ENCODE data around the gene RTN3.
"Not testable (repeated sequence)": the region's sequence is repeated elsewhere in the genome, so short reads cannot be mapped to it uniquely, and the experiment has no call there.

RTN3 gene

DNA sequence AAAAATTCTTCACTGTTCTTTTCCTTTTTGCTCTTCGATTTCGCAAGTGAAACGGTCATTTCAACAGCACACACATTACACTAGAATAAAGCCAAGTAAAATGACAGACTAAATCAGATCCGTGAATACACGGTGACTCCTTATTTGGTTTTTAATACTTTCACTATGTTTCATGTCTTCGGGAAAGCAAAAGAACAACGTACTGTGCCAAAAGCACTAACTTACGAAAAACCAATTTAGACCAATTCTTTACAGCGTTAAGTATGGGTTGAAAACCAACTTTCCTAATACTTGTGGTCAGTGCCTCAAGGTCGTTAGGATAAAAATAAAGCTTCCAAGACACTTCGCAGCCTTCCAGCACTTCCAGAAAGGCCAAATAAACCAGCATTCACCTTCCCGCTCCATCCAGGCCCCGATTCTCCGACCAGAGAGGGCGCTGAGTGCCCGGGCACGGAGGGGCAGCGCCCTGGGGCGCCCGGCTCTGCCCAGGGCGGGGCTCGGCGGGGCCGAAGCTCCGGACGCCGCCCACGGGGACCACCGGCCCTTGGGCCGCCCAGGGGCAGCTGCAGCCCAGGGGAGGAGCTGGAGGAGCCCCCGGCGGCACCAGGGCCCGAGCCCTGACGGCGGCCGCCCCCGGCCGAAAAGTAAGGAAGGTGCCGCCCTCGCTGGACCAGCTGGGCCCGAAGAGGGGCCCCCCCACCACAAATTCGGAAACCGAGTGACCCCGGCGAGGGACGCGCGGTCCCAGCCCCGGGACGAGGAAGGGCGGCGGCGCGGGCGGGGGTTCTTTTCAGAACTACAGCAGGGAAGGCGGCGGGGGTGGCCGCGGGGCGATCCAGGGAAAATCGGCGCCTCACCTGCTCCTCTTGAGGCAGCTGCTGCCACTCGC is 10.6 kb upstream of the RTN3 start:
- no peak for DNase-seq (ENCODE audit: low spot score in 2 of 2)
- Mint-ChIP-seq H3K27me3 (no peaks in the 10 kb centered on the region), H3K9me3 (no peaks in the 10 kb centered on the region), H3K4me3 (peak overlapping the region; percentile 85), H3K4me1 (peaks cover 24% of the 10 kb centered on the region), H3K27ac (ENCODE audit: low read depth) (peak overlapping the region; percentile 71), H3K36me3 (ENCODE audit: insufficient read depth) (no peaks in the 10 kb centered on the region)
- ATAC-seq (replicated peaks; ENCODE audit: extremely low read depth, poor library complexity, severe bottlenecking) = peak; percentile 17

DNA sequence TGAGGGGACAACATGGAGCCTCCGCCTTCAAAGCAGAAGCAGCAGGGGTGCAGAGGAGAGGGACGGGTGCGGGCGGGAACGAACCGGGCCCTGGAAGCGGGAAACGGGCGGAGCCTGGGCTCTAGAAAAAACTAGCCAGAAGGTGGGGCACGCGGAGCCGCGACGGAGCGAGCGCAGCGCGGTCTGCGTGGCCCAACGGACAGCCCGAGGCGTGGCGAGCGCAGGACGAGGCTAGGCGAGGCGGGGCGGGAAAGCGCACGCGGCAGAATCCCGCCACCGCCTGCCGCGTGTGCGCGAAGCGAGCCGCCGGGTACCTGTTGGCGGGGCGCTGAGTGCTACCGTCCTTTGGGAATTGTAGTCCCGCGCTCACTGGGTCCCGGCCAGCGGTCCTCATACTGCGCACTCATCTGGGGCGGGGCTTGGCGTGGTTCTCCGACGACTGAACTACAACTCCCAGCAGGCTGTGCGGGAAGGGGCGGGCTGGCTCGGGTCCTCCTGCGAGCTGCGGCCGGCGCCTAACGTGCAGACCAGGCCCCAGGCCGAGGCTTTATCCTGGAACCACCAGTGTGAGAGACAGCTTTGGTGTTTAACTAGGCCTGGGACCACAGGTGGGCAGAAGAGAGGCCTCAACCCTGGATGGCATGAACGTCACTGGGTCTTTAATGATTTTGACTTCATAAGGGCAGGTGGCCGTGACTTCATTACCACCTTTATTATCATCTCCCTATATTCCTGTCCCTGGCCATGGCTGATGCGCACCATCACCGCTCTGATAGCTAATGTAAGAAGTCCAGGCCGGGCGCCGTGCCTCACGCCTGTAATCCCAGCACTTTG is 9.8 kb upstream of the RTN3 start, which contains the start of gene ATL3:
TSS of gene ATL3 (minus strand) at position 55 of the 834 bp plus-strand sequence. CDS start at position 14, 41 bp downstream.
- peaks cover 24% of the 10 kb centered on the region for H3K4me1 Mint-ChIP-seq
- ATAC-seq (replicated peaks; ENCODE audit: extremely low read depth, poor library complexity, severe bottlenecking) (peak; percentile 95), DNase-seq (ENCODE audit: low spot score in 2 of 2) (peak; percentile 86 to 92)
- no peaks in the 10 kb centered on the region for H3K27me3 Mint-ChIP-seq
- no peaks in the 10 kb centered on the region for H3K9me3 Mint-ChIP-seq
- H3K36me3 Mint-ChIP-seq (ENCODE audit: insufficient read depth) = no peaks in the 10 kb centered on the region
- H3K4me3 Mint-ChIP-seq = peak within 1 kb of the TSS; percentile 85
- H3K27ac Mint-ChIP-seq (ENCODE audit: low read depth) = peak within 1 kb of the TSS; percentile 71

DNA sequence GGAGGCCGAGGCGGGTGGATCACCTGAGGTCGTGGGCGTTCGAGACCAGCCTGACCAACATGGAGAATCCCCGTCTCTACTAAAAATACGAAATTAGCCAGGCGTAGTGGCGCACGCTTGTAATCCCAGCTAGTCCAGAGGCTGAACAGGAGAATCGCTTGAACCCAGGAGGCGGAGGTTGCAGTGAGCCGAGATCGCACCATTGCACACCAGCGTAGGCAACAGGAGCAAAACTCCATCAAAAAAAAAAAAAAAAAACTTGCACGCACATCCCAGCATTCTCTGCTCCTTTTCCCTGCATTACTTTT is 9.2 kb upstream of the RTN3 start:
- H3K27ac Mint-ChIP-seq (ENCODE audit: low read depth) = no peak overlapping the region

GRCh38 chr11:63672936-63673539 is 8.3 kb upstream of the RTN3 start:
- ATAC-seq (replicated peaks; ENCODE audit: extremely low read depth, poor library complexity, severe bottlenecking) (no peak), DNase-seq (ENCODE audit: low spot score in 2 of 2) (no peak)
- no peaks in the 10 kb centered on the region for H3K27me3 Mint-ChIP-seq
- H3K4me1 Mint-ChIP-seq = peaks cover 18% of the 10 kb centered on the region
- no peaks in the 10 kb centered on the region for H3K36me3 Mint-ChIP-seq (ENCODE audit: insufficient read depth)
- H3K4me3 Mint-ChIP-seq = peak overlapping the region; percentile 31
- no peak overlapping the region for H3K27ac Mint-ChIP-seq (ENCODE audit: low read depth)
- no peaks in the 10 kb centered on the region for H3K9me3 Mint-ChIP-seq

More for the DNA sequence above, 9.2 kb upstream of the RTN3 start:
- Mint-ChIP-seq H3K27me3 (no peaks in the 10 kb centered on the region), H3K4me1 (peaks cover 24% of the 10 kb centered on the region), H3K36me3 (ENCODE audit: insufficient read depth) (no peaks in the 10 kb centered on the region), H3K9me3 (no peaks in the 10 kb centered on the region), H3K4me3 (peak overlapping the region; percentile 85)
- ATAC-seq (replicated peaks; ENCODE audit: extremely low read depth, poor library complexity, severe bottlenecking) (no peak), DNase-seq (ENCODE audit: low spot score in 2 of 2) (no peak)

DNA sequence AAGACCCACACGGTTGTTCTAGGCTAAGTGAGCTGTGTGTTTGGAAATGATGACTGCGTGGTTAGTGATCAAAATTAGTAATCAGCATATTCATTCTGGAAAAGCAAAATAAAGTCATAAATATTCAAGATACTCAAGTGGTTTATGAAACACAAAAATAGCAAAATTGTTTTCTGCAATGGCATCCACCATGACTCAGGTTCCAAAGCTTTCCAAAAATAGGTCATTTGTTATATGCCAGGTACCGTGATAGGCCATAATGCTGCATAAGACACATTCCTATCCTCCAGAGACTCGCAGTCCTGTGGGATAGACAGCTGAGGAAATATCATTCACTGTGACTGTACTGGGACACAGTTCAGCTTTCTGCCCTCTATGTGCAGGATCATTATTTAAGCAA is 7.7 kb upstream of the RTN3 start:
- no peaks in the 10 kb centered on the region for H3K36me3 Mint-ChIP-seq (ENCODE audit: insufficient read depth)
- H3K4me3 Mint-ChIP-seq = no peak overlapping the region
- ATAC-seq (replicated peaks; ENCODE audit: extremely low read depth, poor library complexity, severe bottlenecking) (no peak), DNase-seq (ENCODE audit: low spot score in 2 of 2) (no peak)
- peaks cover 14% of the 10 kb centered on the region for H3K4me1 Mint-ChIP-seq
- no peaks in the 10 kb centered on the region for H3K9me3 Mint-ChIP-seq
- no peak overlapping the region for H3K27ac Mint-ChIP-seq (ENCODE audit: low read depth)
- H3K27me3 Mint-ChIP-seq = no peaks in the 10 kb centered on the region

GRCh38 chr11:63680834-63681320 is 423 bp upstream of the RTN3 start:
- Mint-ChIP-seq H3K4me3 (peak overlapping the region; percentile 86), H3K36me3 (ENCODE audit: insufficient read depth) (peaks cover 9% of the 10 kb centered on the region), H3K9me3 (no peaks in the 10 kb centered on the region), H3K4me1 (peaks cover 23% of the 10 kb centered on the region), H3K27ac (ENCODE audit: low read depth) (peak overlapping the region; percentile 75), H3K27me3 (no peaks in the 10 kb centered on the region)
- DNase-seq (ENCODE audit: low spot score in 2 of 2) (no peak), ATAC-seq (replicated peaks; ENCODE audit: extremely low read depth, poor library complexity, severe bottlenecking) (no peak)

DNA sequence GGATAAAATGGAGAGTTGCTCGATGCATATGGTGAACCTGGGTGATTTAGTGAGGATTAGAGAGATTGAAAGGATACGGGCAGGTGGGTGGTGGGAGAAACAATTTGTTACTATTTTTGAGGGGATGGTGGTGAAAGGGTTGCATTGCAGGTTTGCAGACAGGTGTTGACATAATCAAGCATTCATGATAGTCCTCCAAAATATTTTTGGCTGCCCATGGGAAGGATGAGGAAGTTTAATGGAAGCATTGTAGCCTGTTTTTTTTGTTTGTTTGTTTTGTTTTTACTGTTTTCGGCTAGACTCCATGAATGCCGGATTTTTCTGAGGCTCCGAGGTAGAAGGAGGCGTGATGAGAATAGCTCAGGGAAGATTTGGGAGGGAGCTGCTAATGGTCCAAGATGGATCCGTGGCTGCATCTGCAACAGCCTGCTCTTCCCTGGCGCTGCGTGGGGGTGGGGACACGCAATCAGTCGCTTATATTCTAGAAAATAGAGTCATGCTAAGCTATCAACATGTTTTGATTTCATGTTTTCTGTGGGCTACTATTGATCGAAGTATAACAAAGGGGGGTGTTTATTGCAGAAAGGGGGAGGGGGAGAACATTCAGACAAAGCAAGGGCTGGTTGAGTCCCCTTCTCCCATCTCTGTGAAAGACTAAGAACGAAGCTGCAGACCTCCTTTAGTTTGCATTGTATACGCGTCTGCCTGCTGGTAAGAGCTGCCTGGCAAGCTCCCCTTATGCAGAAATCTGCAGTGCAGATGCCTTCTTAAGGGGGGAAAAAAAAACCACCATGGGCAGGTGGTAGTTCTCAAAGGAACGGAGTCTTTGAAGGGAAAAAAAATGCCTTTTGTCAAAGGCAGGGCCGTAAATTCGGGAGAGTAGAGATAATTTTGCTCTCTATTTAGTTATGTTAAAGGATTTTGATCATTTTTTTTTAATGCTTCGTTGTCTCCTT is 1.0 kb downstream of the RTN3 start:
- Mint-ChIP-seq H3K9me3 (no peaks in the 10 kb centered on the region), H3K4me1 (peaks cover 23% of the 10 kb centered on the region), H3K36me3 (ENCODE audit: insufficient read depth) (peaks cover 9% of the 10 kb centered on the region), H3K27ac (ENCODE audit: low read depth) (peak overlapping the region; percentile 75), H3K4me3 (peak overlapping the region; percentile 86), H3K27me3 (no peaks in the 10 kb centered on the region)
- ATAC-seq (replicated peaks; ENCODE audit: extremely low read depth, poor library complexity, severe bottlenecking) (peak; percentile 31), DNase-seq (ENCODE audit: low spot score in 2 of 2) (no peak)

DNA sequence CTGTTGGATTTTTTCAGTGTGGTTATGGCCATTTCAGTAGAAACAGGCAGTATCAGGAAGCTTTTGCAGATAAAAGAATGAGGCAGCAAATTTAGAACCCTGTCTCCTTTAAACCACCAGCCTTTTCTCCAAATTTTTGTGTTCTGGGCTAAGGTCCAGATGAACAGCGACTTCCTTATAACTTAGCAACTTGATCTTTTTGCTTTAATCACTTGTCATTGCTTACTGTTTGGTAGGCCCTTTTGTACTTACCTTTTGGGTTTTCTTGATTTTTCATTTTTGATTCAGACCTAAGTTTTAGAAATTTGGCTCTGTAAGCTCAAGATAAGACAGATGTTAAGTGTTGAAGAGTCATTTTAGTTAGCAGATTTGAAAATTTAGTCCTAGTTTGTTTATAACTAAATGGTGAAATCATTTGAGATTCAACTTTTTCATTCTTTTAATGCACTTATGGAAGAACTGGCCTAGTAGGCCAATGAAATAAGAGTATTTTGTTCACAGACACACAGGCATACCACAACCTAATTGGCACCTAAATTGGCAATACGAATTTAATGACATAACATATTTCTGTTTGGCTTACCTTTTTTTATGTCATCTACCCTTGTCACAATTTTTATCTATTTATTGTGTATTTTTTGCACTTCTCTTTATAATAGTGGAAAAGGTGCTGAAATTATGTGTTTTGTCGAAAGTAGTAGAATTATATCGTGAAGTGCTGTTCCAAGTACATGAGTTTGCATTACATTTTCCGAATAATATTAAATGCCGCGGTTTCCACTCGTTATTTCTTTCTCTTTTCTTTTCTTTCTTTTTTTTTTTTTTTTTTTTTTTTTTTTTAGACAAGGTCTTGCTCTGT is 2.1 kb downstream of the RTN3 start:
- DNase-seq (ENCODE audit: low spot score in 2 of 2) (no peak), ATAC-seq (replicated peaks; ENCODE audit: extremely low read depth, poor library complexity, severe bottlenecking) (no peak)
- H3K4me1 Mint-ChIP-seq = peaks cover 23% of the 10 kb centered on the region
- H3K9me3 Mint-ChIP-seq = no peaks in the 10 kb centered on the region
- no peak overlapping the region for H3K27ac Mint-ChIP-seq (ENCODE audit: low read depth)
- no peaks in the 10 kb centered on the region for H3K27me3 Mint-ChIP-seq
- H3K36me3 Mint-ChIP-seq (ENCODE audit: insufficient read depth) = peaks cover 9% of the 10 kb centered on the region
- H3K4me3 Mint-ChIP-seq = peak overlapping the region; percentile 86

- not testable (repeated sequence) for DNase-seq (ENCODE audit: low spot score in 2 of 2); H3K36me3 Mint-ChIP-seq (ENCODE audit: insufficient read depth); H3K27me3 Mint-ChIP-seq; H3K9me3 Mint-ChIP-seq; H3K4me3 Mint-ChIP-seq; ATAC-seq (replicated peaks; ENCODE audit: extremely low read depth, poor library complexity, severe bottlenecking); H3K27ac Mint-ChIP-seq (ENCODE audit: low read depth)
- peaks cover 23% of the 10 kb centered on the region for H3K4me1 Mint-ChIP-seq
Observed at GRCh38 chr11:63685158-63685721, 3.9 kb downstream of the RTN3 start.

GRCh38 chr11:63686926-63687325 is 5.6 kb downstream of the RTN3 start:
- Mint-ChIP-seq H3K9me3 (no peaks in the 10 kb centered on the region), H3K4me1 (peaks cover 22% of the 10 kb centered on the region), H3K27ac (ENCODE audit: low read depth) (no peak overlapping the region), H3K36me3 (ENCODE audit: insufficient read depth) (peaks cover 3% of the 10 kb centered on the region), H3K4me3 (no peak overlapping the region), H3K27me3 (no peaks in the 10 kb centered on the region)
- DNase-seq (ENCODE audit: low spot score in 2 of 2) (no peak), ATAC-seq (replicated peaks; ENCODE audit: extremely low read depth, poor library complexity, severe bottlenecking) (no peak)

DNA sequence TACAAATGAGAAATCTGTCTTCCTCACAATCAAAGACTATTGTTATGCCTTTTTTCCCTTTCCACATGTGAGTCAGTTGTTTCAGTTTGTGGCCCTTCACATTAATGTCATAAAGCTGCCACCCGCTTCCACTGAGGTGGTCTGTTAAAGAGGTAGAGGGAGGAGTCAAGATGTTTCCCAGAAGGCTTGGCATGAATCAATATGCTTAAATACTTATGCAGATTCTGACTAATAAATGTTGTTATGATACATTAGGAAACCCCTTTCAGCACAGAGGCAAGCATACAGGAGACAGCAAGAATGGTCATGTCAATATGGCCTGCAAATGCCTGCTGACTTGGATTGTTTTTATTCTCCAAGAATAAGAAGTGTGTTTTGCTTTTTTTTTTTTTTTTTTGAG is 6.5 kb downstream of the RTN3 start:
- DNase-seq (ENCODE audit: low spot score in 2 of 2) (no peak), ATAC-seq (replicated peaks; ENCODE audit: extremely low read depth, poor library complexity, severe bottlenecking) (no peak)
- Mint-ChIP-seq H3K4me1 (peaks cover 13% of the 10 kb centered on the region), H3K4me3 (no peak overlapping the region), H3K27ac (ENCODE audit: low read depth) (no peak overlapping the region), H3K27me3 (no peaks in the 10 kb centered on the region), H3K9me3 (no peaks in the 10 kb centered on the region), H3K36me3 (ENCODE audit: insufficient read depth) (no peaks in the 10 kb centered on the region)

All from central memory CD8-positive, alpha-beta T cell (primary cell).